OCI-LY7 (cell line): ENCODE results near the gene RPLP2. TPM values are rescaled to one million over a fixed set of nuclear protein-coding genes. Genes with fewer than 3 reads are reported as not detected.

ENCODE experiments used
- BruUV-seq: library from RNA; stranded (reverse); fragments of 400-500 nt; replicated peaks from 2 replicates; lab custom pipeline; 2021; lab: Mats Ljungman, UMichigan
- CTCF ChIA-PET: fragments of 300-600 bp; sonication (Branson Sonifier 250); formaldehyde crosslinking; loops from one replicate; lab custom pipeline; 2022; ENCODE audit warnings: antibody characterized with exemption; ENCODE audit not compliant: unreplicated experiment; lab: Charles Lee
- POLR2A ChIA-PET: fragments of 300-600 bp; sonication (Branson Sonifier 250); formaldehyde crosslinking; loops from one replicate; lab custom pipeline; 2022; ENCODE audit warnings: antibody characterized with exemption; lab: Charles Lee
- DNase-seq: peaks from one replicate; pipeline ENCODE4 v3.0.0-alpha.2; 2015; ENCODE audit warnings: low spot score
- H2AFZ ChIP-seq: fragments of 200-600 bp; sonication (generic), shearing (Covaris generic); 2 replicates; pipeline ENCODE4 v1.6.1; 2014; ENCODE audit warnings: mild to moderate bottlenecking, antibody characterized with exemption, low read length, moderate library complexity
- H3K27ac ChIP-seq: fragments of 200-600 bp; sonication (generic); 2 replicates; pipeline ENCODE4 v1.5.1; 2014; ENCODE audit warnings: mixed run types, low read depth, mild to moderate bottlenecking, moderate library complexity, low read length, inconsistent platforms; ENCODE audit not compliant: poor library complexity, severe bottlenecking
- H3K36me3 ChIP-seq: fragments of 200-600 bp; sonication (generic); 2 replicates; pipeline ENCODE4 v1.6.1; 2014; ENCODE audit warnings: mild to moderate bottlenecking, antibody characterized with exemption, low read length, moderate library complexity, mixed read lengths; ENCODE audit not compliant: insufficient read depth
- H3K4me1 ChIP-seq: fragments of 200-600 bp; sonication (generic); 2 replicates; pipeline ENCODE4 v1.5.1; 2014; ENCODE audit warnings: mild to moderate bottlenecking, low read length; ENCODE audit not compliant: insufficient read depth, poor library complexity, severe bottlenecking
- H3K4me2 ChIP-seq: fragments of 200-600 bp; sonication (generic); 2 replicates; pipeline ENCODE4 v1.6.1; 2014; ENCODE audit warnings: mild to moderate bottlenecking, low read length
- H3K4me3 ChIP-seq: fragments of 200-600 bp; sonication (generic); 2 replicates; pipeline ENCODE4 v1.5.1; 2014; ENCODE audit warnings: mild to moderate bottlenecking, low read depth, low read length; ENCODE audit not compliant: poor library complexity, severe bottlenecking
- H3K79me2 ChIP-seq: fragments of 200-600 bp; sonication (generic); 2 replicates; pipeline ENCODE4 v1.6.1; 2016; ENCODE audit warnings: low read depth, mild to moderate bottlenecking, low read length, moderate library complexity, mixed read lengths; ENCODE audit not compliant: insufficient read depth
- H3K9me2 ChIP-seq: fragments of 200-600 bp; sonication (generic); 2 replicates; pipeline ENCODE4 v1.6.1; 2016; ENCODE audit warnings: mild to moderate bottlenecking, low read length, mixed read lengths; ENCODE audit not compliant: insufficient read depth
- H3K9me3 ChIP-seq: fragments of 200-600 bp; sonication (generic); 2 replicates; pipeline ENCODE4 v1.6.1; 2014; ENCODE audit warnings: mild to moderate bottlenecking, mixed run types, low read length, mixed read lengths
- H4K20me1 ChIP-seq: fragments of 200-600 bp; sonication (generic); 2 replicates; pipeline ENCODE4 v1.6.1; 2014; ENCODE audit warnings: mild to moderate bottlenecking, antibody characterized with exemption, low read length, moderate library complexity, mixed read lengths; ENCODE audit not compliant: insufficient read depth
- EZH2phosphoT487 ChIP-seq: fragments of 200-600 bp; sonication (generic); IDR thresholded peaks from 2 replicates; pipeline ENCODE4 v1.6.1; 2018; ENCODE audit warnings: low read depth, borderline replicate concordance, mild to moderate bottlenecking, mixed run types, antibody characterized with exemption, low read length, moderate library complexity, mixed read lengths
- intact Hi-C: fragments of 100-400 bp; cut with micrococcal nuclease; formaldehyde crosslinking; loops from one replicate; pipeline ENCODE4 v1.10.0; 2022; ENCODE audit not compliant: unreplicated experiment
- total RNA-seq, 2 experiments: library from RNA; depleted of rRNA in 1 of 2; stranded (reverse); fragments of >200 nt in 1 of 2; shearing (Covaris generic) in 1 of 2; gene quantifications; 2 replicates each; pipeline ENCODE4 v1.2.3, GENCODE V29; 2014 to 2022
- TF ChIP-seq, protein P1 (sequence below): fragments of 200-600 bp; sonication (generic); conservative IDR thresholded peaks from 2 replicates; pipeline ENCODE4 v1.5.1; 2014; ENCODE audit warnings: mild to moderate bottlenecking, antibody characterized with exemption, low read length, moderate library complexity, mixed read lengths

Gene RPLP2
- total RNA-seq, 2 experiments from 2014 or later = 1,564 to 3,147 TPM

DNA sequence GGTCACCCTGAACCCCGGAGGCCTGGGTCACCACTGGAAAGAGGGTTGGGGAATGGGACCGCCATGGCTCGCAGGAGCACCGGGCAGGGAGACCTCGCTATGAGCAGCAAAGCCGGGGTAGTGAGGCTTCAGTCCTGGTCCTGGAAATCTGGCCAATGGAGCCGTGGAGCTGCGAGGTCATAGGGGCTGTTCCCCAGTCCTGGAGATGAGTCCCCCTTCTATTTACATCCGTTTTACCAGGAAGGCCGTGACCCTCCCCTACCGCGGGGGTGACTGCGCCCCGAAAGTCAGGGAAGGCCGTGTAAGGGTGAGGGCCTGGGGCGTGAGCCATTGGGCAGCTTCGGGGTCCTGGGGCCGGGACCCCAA is 5.2 kb upstream of the RPLP2 start:
- Histone ChIP-seq H3K4me1 (peaks cover 38% of the 10 kb centered on the region), H2AFZ (peak overlapping the region; percentile 40; the same call in 1 of the 2 replicates), H3K9me3 (no peaks in the 10 kb centered on the region), H4K20me1 (no peaks in the 10 kb centered on the region), H3K4me3 (peak overlapping the region; percentile 86), H3K79me2 (peaks cover 18% of the 10 kb centered on the region; the same call in 1 of the 2 replicates), H3K36me3 (peaks cover 22% of the 10 kb centered on the region; the same call in 1 of the 2 replicates), H3K27ac (peak overlapping the region; percentile 83), H3K9me2 (no peaks in the 10 kb centered on the region), H3K4me2 (peak overlapping the region; percentile 94)
- BruUV-seq = no TSS peak
- CTCF ChIA-PET = no interaction called here
- TF ChIP-seq, protein P1, sequence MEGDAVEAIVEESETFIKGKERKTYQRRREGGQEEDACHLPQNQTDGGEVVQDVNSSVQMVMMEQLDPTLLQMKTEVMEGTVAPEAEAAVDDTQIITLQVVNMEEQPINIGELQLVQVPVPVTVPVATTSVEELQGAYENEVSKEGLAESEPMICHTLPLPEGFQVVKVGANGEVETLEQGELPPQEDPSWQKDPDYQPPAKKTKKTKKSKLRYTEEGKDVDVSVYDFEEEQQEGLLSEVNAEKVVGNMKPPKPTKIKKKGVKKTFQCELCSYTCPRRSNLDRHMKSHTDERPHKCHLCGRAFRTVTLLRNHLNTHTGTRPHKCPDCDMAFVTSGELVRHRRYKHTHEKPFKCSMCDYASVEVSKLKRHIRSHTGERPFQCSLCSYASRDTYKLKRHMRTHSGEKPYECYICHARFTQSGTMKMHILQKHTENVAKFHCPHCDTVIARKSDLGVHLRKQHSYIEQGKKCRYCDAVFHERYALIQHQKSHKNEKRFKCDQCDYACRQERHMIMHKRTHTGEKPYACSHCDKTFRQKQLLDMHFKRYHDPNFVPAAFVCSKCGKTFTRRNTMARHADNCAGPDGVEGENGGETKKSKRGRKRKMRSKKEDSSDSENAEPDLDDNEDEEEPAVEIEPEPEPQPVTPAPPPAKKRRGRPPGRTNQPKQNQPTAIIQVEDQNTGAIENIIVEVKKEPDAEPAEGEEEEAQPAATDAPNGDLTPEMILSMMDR = no peak
- TF ChIP-seq EZH2phosphoT487 = no peak
- intact Hi-C loops = no loop called here
- DNase-seq = no peak
- POLR2A ChIA-PET = no interaction called here

DNA sequence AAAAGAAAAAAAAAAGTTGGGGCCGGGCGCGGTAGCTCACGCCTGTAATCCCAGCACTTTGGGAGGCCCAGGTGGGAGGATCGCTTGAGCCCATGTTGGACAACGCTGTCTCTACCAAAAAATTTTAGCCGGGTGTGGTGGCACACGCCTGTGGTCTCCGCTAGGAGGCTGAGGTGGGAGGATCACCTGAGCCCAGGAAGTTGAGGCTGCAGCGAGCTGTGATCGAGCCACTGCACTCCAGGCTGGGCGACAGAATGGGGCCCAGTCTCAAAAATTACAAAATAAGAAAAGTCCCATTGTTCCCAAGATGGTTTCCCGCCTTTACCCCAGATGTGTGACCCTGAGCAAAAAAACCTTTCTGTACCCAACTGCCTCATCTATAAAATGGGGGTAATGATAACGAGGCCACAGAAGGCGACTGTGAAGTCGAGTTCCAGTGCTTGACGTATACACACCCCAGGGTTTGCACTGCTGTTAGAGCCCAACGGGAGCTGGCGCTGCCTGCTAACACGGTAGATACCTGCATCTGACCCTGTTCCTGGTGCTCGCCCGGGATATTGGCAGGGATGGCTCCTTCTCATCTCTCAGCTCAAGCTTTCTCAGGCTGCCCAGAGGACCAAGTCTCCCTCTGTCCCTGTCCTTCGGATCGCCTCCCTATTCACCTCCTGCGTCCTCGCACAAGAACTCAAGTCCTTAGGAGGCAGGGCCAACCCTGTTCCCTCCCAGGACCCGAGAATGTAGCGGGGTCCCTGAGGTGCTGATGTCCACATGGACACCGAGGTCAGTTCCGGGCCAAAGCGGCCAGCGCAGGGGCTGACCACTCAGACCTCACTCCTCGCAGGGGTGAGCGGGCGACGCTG is 1.1 kb upstream of the RPLP2 start:
- peak overlapping the region; percentile 71 for H3K4me2 ChIP-seq
- POLR2A ChIA-PET = interaction anchor here (0.5 to 2.0 kb wide), 8 partner anchors 8 to 327 kb away, joined by 3 to 6 read pairs (median 4); no protein-coding TSS in a partner anchor
- no peak for TF ChIP-seq EZH2phosphoT487
- TF ChIP-seq, protein P1 = peak; percentile 57; the same call in 1 of the 2 replicates
- H4K20me1 ChIP-seq = peaks cover 17% of the 10 kb centered on the region; the same call in 1 of the 2 replicates
- CTCF ChIA-PET = no interaction called here
- H3K4me3 ChIP-seq = peak overlapping the region; percentile 100
- peak overlapping the region; percentile 5; the same call in 1 of the 2 replicates for H2AFZ ChIP-seq
- H3K36me3 ChIP-seq = peaks cover 37% of the 10 kb centered on the region
- H3K9me2 ChIP-seq = no peaks in the 10 kb centered on the region
- peaks cover 43% of the 10 kb centered on the region for H3K79me2 ChIP-seq
- BruUV-seq = TSS peak; percentile 80
- H3K27ac ChIP-seq = peak overlapping the region; percentile 84
- H3K9me3 ChIP-seq = no peaks in the 10 kb centered on the region
- peak; percentile 71 for DNase-seq
- intact Hi-C loops = loop anchor here (2.0 to 5.0 kb wide), 2 partner anchors 34 to 231 kb away; partner anchors contain the start of genes PHRF1, POLR2L and TSPAN4
- peaks cover 61% of the 10 kb centered on the region for H3K4me1 ChIP-seq
